GM23338 (cell line): Measurements from ENCODE around the gene JMJD7. TPM values are rescaled to one million over a fixed set of nuclear protein-coding genes. Genes with fewer than 3 reads are reported as not detected.

Source experiments
- ATAC-seq: fragments of 200-7000 bp; cut with Tn5 transposase; 3 replicates; pipeline ENCODE4 v1.9.1; 2020
- DNase-seq: peaks from one replicate; pipeline ENCODE4 v3.0.0-alpha.2; 2015; ENCODE audit warnings: low spot score
- H2AFZ ChIP-seq: fragments of 200-600 bp; sonication (generic); 2 replicates; pipeline ENCODE4 v1.8.0; 2016; ENCODE audit warnings: antibody characterized with exemption, mild to moderate bottlenecking, moderate library complexity
- H3F3A ChIP-seq: fragments of 200-600 bp; sonication (generic); replicated peaks from 2 replicates; pipeline ENCODE4 v1.8.0; 2017; ENCODE audit warnings: antibody characterized with exemption, mixed run types, low read depth
- H3K27ac ChIP-seq: fragments of 200-600 bp; sonication (generic); 2 replicates; pipeline ENCODE4 v1.6.1; 2016; ENCODE audit warnings: low read depth
- H3K27me3 ChIP-seq: fragments of 200-600 bp; sonication (generic); 2 replicates; pipeline ENCODE4 v1.8.0; 2016; ENCODE audit warnings: mild to moderate bottlenecking, mixed run types, moderate library complexity; ENCODE audit not compliant: insufficient read depth
- H3K36me3 ChIP-seq: fragments of 200-600 bp; sonication (generic); 2 replicates; pipeline ENCODE4 v1.8.0; 2016; ENCODE audit warnings: mild to moderate bottlenecking; ENCODE audit not compliant: insufficient read depth
- H3K4me1 ChIP-seq: fragments of 200-600 bp; sonication (generic); 2 replicates; pipeline ENCODE4 v1.8.0; 2016; ENCODE audit warnings: mild to moderate bottlenecking, moderate library complexity; ENCODE audit not compliant: insufficient read depth
- H3K4me2 ChIP-seq: fragments of 200-600 bp; sonication (generic); 2 replicates; pipeline ENCODE4 v1.7.1; 2017; ENCODE audit warnings: mixed run types
- H3K4me3 ChIP-seq: fragments of 200-600 bp; sonication (generic); 2 replicates; pipeline ENCODE4 v1.6.1; 2016; ENCODE audit warnings: mixed run types
- H3K79me2 ChIP-seq: fragments of 200-600 bp; sonication (generic); replicated peaks from 2 replicates; pipeline ENCODE4 v1.8.0; 2017; ENCODE audit warnings: mild to moderate bottlenecking; ENCODE audit not compliant: insufficient read depth
- H3K9me2 ChIP-seq: fragments of 200-600 bp; sonication (generic); 2 replicates; pipeline ENCODE4 v1.8.0; 2017; ENCODE audit not compliant: insufficient read depth
- H4K20me1 ChIP-seq: fragments of 200-600 bp; sonication (generic); replicated peaks from 2 replicates; pipeline ENCODE4 v1.8.0; 2017; ENCODE audit warnings: mild to moderate bottlenecking; ENCODE audit not compliant: insufficient read depth
- H3K27ac Mint-ChIP-seq: 2 replicates; pipeline ENCODE4 v1.8.0; 2020; ENCODE audit warnings: inconsistent platforms, mild to moderate bottlenecking, moderate library complexity, mixed read lengths
- H3K27me3 Mint-ChIP-seq: 3 replicates; pipeline ENCODE4 v1.8.0; 2022; ENCODE audit warnings: low read depth, mild to moderate bottlenecking, moderate library complexity, mixed read lengths, inconsistent platforms; ENCODE audit not compliant: insufficient read depth, poor library complexity
- H3K36me3 Mint-ChIP-seq: 3 replicates; pipeline ENCODE4 v1.8.0; 2021; ENCODE audit warnings: low read depth, mild to moderate bottlenecking, inconsistent platforms, moderate library complexity, mixed read lengths
- H3K4me1 Mint-ChIP-seq: 3 replicates; pipeline ENCODE4 v1.8.0; 2020; ENCODE audit warnings: mild to moderate bottlenecking, inconsistent platforms, mixed read lengths
- H3K4me3 Mint-ChIP-seq: 3 replicates; pipeline ENCODE4 v1.8.0; 2021; ENCODE audit warnings: moderate library complexity, mild to moderate bottlenecking, inconsistent platforms, mixed read lengths
- H3K9me3 Mint-ChIP-seq: 3 replicates; pipeline ENCODE4 v1.8.0; 2020; ENCODE audit warnings: moderate library complexity, mild to moderate bottlenecking, inconsistent platforms, mixed read lengths
- CREB1 ChIP-seq: fragments of 250-450 bp; sonication (Bioruptor Pico); IDR thresholded peaks from 2 replicates; pipeline ENCODE4 v1.5.0; 2020; ENCODE audit warnings: low read depth, mild to moderate bottlenecking, moderate library complexity
- CTCF ChIP-seq, 2 experiments: fragments of 200-600 bp in 1 of 2; sonication (generic) in 1 of 2; conservative IDR thresholded peaks; 2 replicates each; pipeline versions ENCODE4 v1.5.1 to v1.6.1; 2016 to 2017; ENCODE audit warnings: antibody characterized with exemption in 2 of 2, low read depth in 2 of 2, mild to moderate bottlenecking in 2 of 2, moderate library complexity in 1 of 2
- ETS1 ChIP-seq: IDR thresholded peaks from 2 replicates; pipeline ENCODE4 v1.6.1; 2016; ENCODE audit warnings: antibody characterized with exemption
- EZH2 ChIP-seq: fragments of 200-600 bp; sonication (generic); IDR thresholded peaks from one replicate; pipeline ENCODE4 v1.8.0; 2017; ENCODE audit warnings: antibody characterized with exemption, mild to moderate bottlenecking, low read depth; ENCODE audit not compliant: unreplicated experiment
- EZH2phosphoT487 ChIP-seq: fragments of 200-600 bp; sonication (generic); IDR thresholded peaks from one replicate; pipeline ENCODE4 v1.8.1; 2018; ENCODE audit warnings: antibody characterized with exemption; ENCODE audit not compliant: unreplicated experiment
- JUNB ChIP-seq: IDR thresholded peaks from one replicate; pipeline ENCODE4 v1.6.1; 2016; ENCODE audit warnings: antibody characterized with exemption; ENCODE audit not compliant: unreplicated experiment
- NANOG ChIP-seq: IDR thresholded peaks from 2 replicates; pipeline ENCODE4 v1.6.1; 2016; ENCODE audit warnings: antibody characterized with exemption, borderline replicate concordance
- POLR2AphosphoS5 ChIP-seq: IDR thresholded peaks from 2 replicates; pipeline ENCODE4 v1.6.1; 2016; ENCODE audit warnings: antibody characterized with exemption, low read depth
- STAT1 ChIP-seq: IDR thresholded peaks from one replicate; pipeline ENCODE4 v1.6.1; 2016; ENCODE audit warnings: antibody characterized with exemption; ENCODE audit not compliant: unreplicated experiment
- ZNF114 ChIP-seq: fragments of 250-450 bp; sonication (Bioruptor Pico); IDR thresholded peaks from 2 replicates; pipeline ENCODE4 v1.5.0; 2020; ENCODE audit warnings: mild to moderate bottlenecking, moderate library complexity
- ZNF331 ChIP-seq: fragments of 250-450 bp; sonication (Bioruptor Pico); IDR thresholded peaks from 2 replicates; pipeline ENCODE4 v1.5.0; 2020; ENCODE audit warnings: low read depth, mild to moderate bottlenecking, moderate library complexity
- polyA plus RNA-seq: library from polyadenylated mRNA; unstranded; fragments of >200 nt; fragmentation: Nextera tagmentation; extraction: Ambion mirVana; gene quantifications from 2 replicates; pipeline ENCODE4 v1.2.1, GENCODE V29; 2016
- total RNA-seq: library from RNA; depleted of rRNA; stranded (reverse); fragments of >200 nt; shearing (Covaris generic); gene quantifications from 2 replicates; pipeline ENCODE4 v1.2.3, GENCODE V29; 2014
- TF ChIP-seq, protein P1 (sequence below): fragments of 250-450 bp; sonication (Bioruptor Pico); IDR thresholded peaks from 2 replicates; pipeline ENCODE4 v1.5.0; 2020; ENCODE audit warnings: mild to moderate bottlenecking, moderate library complexity
- TF ChIP-seq, protein P2 (sequence below): IDR thresholded peaks from one replicate; pipeline ENCODE4 v1.6.1; 2018; ENCODE audit warnings: antibody characterized with exemption; ENCODE audit not compliant: unreplicated experiment

The JMJD7 gene
- total and polyA plus RNA-seq, 2 experiments from 2014 or later, result 8.5 to 9.2 TPM

- no peak for TF ChIP-seq JUNB
- TF ChIP-seq EZH2, result no peak
- no peak for TF ChIP-seq STAT1
- no peak for TF ChIP-seq NANOG
- TF ChIP-seq ETS1, result no peak
- no peak for TF ChIP-seq EZH2phosphoT487
- no peak for TF ChIP-seq CREB1 (CRISPR knock-in tag)
- TF ChIP-seq ZNF331 (CRISPR knock-in tag), result no peak
- TF ChIP-seq, protein P1, sequence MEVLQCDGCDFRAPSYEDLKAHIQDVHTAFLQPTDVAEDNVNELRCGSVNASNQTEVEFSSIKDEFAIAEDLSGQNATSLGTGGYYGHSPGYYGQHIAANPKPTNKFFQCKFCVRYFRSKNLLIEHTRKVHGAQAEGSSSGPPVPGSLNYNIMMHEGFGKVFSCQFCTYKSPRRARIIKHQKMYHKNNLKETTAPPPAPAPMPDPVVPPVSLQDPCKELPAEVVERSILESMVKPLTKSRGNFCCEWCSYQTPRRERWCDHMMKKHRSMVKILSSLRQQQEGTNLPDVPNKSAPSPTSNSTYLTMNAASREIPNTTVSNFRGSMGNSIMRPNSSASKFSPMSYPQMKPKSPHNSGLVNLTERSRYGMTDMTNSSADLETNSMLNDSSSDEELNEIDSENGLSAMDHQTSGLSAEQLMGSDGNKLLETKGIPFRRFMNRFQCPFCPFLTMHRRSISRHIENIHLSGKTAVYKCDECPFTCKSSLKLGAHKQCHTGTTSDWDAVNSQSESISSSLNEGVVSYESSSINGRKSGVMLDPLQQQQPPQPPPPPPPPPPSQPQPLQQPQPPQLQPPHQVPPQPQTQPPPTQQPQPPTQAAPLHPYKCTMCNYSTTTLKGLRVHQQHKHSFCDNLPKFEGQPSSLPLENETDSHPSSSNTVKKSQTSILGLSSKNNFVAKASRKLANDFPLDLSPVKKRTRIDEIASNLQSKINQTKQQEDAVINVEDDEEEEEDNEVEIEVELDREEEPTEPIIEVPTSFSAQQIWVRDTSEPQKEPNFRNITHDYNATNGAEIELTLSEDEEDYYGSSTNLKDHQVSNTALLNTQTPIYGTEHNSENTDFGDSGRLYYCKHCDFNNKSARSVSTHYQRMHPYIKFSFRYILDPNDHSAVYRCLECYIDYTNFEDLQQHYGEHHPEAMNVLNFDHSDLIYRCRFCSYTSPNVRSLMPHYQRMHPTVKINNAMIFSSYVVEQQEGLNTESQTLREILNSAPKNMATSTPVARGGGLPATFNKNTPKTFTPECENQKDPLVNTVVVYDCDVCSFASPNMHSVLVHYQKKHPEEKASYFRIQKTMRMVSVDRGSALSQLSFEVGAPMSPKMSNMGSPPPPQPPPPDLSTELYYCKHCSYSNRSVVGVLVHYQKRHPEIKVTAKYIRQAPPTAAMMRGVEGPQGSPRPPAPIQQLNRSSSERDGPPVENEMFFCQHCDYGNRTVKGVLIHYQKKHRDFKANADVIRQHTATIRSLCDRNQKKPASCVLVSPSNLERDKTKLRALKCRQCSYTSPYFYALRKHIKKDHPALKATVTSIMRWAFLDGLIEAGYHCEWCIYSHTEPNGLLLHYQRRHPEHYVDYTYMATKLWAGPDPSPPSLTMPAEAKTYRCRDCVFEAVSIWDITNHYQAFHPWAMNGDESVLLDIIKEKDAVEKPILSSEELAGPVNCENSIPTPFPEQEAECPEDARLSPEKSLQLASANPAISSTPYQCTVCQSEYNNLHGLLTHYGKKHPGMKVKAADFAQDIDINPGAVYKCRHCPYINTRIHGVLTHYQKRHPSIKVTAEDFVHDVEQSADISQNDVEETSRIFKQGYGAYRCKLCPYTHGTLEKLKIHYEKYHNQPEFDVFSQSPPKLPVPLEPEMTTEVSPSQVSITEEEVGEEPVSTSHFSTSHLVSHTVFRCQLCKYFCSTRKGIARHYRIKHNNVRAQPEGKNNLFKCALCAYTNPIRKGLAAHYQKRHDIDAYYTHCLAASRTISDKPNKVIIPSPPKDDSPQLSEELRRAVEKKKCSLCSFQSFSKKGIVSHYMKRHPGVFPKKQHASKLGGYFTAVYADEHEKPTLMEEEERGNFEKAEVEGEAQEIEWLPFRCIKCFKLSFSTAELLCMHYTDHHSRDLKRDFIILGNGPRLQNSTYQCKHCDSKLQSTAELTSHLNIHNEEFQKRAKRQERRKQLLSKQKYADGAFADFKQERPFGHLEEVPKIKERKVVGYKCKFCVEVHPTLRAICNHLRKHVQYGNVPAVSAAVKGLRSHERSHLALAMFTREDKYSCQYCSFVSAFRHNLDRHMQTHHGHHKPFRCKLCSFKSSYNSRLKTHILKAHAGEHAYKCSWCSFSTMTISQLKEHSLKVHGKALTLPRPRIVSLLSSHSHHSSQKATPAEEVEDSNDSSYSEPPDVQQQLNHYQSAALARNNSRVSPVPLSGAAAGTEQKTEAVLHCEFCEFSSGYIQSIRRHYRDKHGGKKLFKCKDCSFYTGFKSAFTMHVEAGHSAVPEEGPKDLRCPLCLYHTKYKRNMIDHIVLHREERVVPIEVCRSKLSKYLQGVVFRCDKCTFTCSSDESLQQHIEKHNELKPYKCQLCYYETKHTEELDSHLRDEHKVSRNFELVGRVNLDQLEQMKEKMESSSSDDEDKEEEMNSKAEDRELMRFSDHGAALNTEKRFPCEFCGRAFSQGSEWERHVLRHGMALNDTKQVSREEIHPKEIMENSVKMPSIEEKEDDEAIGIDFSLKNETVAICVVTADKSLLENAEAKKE (CRISPR knock-in tag), result no peak
- no peak for TF ChIP-seq POLR2AphosphoS5
- TF ChIP-seq, protein P2, sequence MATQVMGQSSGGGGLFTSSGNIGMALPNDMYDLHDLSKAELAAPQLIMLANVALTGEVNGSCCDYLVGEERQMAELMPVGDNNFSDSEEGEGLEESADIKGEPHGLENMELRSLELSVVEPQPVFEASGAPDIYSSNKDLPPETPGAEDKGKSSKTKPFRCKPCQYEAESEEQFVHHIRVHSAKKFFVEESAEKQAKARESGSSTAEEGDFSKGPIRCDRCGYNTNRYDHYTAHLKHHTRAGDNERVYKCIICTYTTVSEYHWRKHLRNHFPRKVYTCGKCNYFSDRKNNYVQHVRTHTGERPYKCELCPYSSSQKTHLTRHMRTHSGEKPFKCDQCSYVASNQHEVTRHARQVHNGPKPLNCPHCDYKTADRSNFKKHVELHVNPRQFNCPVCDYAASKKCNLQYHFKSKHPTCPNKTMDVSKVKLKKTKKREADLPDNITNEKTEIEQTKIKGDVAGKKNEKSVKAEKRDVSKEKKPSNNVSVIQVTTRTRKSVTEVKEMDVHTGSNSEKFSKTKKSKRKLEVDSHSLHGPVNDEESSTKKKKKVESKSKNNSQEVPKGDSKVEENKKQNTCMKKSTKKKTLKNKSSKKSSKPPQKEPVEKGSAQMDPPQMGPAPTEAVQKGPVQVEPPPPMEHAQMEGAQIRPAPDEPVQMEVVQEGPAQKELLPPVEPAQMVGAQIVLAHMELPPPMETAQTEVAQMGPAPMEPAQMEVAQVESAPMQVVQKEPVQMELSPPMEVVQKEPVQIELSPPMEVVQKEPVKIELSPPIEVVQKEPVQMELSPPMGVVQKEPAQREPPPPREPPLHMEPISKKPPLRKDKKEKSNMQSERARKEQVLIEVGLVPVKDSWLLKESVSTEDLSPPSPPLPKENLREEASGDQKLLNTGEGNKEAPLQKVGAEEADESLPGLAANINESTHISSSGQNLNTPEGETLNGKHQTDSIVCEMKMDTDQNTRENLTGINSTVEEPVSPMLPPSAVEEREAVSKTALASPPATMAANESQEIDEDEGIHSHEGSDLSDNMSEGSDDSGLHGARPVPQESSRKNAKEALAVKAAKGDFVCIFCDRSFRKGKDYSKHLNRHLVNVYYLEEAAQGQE, result no peak
- no peak for TF ChIP-seq CTCF (conservative IDR thresholded peaks at IDR 0.05; ENCODE audit: low read depth in 2 of 2)
- no peak for TF ChIP-seq ZNF114 (CRISPR knock-in tag)
- Histone ChIP-seq H3K4me3 (no peak overlapping the region), H3K27me3 (no peaks in the 10 kb centered on the region), H3K27ac (no peak overlapping the region), H4K20me1 (no peaks in the 10 kb centered on the region; the same call in 1 of the 2 replicates), H3F3A (no peaks in the 10 kb centered on the region), H3K9me2 (no peaks in the 10 kb centered on the region), H3K4me1 (no peaks in the 10 kb centered on the region), H3K36me3 (no peaks in the 10 kb centered on the region; the same call in 1 of the 2 replicates), H3K79me2 (no peaks in the 10 kb centered on the region), H3K4me2 (no peak overlapping the region), H2AFZ (no peak overlapping the region)
- ATAC-seq (no peak), DNase-seq (no peak)
- Mint-ChIP-seq H3K4me1 (no peaks in the 10 kb centered on the region; the same call in 2 of the 3 replicates), H3K27me3 (peaks cover 9% of the 10 kb centered on the region), H3K27ac (no peak overlapping the region), H3K4me3 (no peak overlapping the region), H3K36me3 (peaks cover 15% of the 10 kb centered on the region; the same call in 2 of the 3 replicates), H3K9me3 (no peaks in the 10 kb centered on the region)
These were observed 8.2 kb downstream of the JMJD7 start for GRCh38 chr15:41836073-41836472.
